Astrocyte (in vitro differentiated cells and primary cell): ENCODE results near the gene UACA. TPM values are rescaled to one million over a fixed set of nuclear protein-coding genes. Genes with fewer than 3 reads are reported as not detected.

Experiments used
- DNase-seq: peaks from one replicate; pipeline ENCODE4 v3.0.0-alpha.2; 2010; ENCODE audit warnings: low read depth
- FAIRE-seq: peaks from 2 replicates; lab custom pipeline; 2011; peaks lifted over from hg19 to GRCh38; lab: Jason Lieb, UNC
- H2AFZ ChIP-seq: 2 replicates; pipeline ENCODE4 v1.6.0; 2012; ENCODE audit warnings: low read depth, low read length, inconsistent platforms
- H3K27ac ChIP-seq: 2 replicates; pipeline ENCODE4 v1.5.1; 2011; ENCODE audit warnings: low read depth, low read length, inconsistent platforms
- H3K27me3 ChIP-seq: 2 replicates; pipeline ENCODE4 v1.6.0; 2011; ENCODE audit warnings: low read length, inconsistent platforms; ENCODE audit not compliant: insufficient read depth
- H3K36me3 ChIP-seq: 2 replicates; pipeline ENCODE4 v1.5.1; 2011; ENCODE audit warnings: low read length, inconsistent platforms; ENCODE audit not compliant: insufficient read depth
- H3K4me1 ChIP-seq: 2 replicates; pipeline ENCODE4 v1.5.1; 2011; ENCODE audit warnings: low read length, inconsistent platforms; ENCODE audit not compliant: insufficient read depth
- H3K4me2 ChIP-seq: 2 replicates; pipeline ENCODE4 v1.6.0; 2012; ENCODE audit warnings: low read length, inconsistent platforms
- H3K4me3 ChIP-seq: 2 replicates; pipeline ENCODE4 v1.5.1; 2011; ENCODE audit warnings: low read depth, mild to moderate bottlenecking, low read length, inconsistent platforms; ENCODE audit not compliant: insufficient read depth
- H3K79me2 ChIP-seq: 2 replicates; pipeline ENCODE4 v1.6.0; 2012; ENCODE audit warnings: mild to moderate bottlenecking, low read length, inconsistent platforms; ENCODE audit not compliant: insufficient read depth
- H3K9ac ChIP-seq: 2 replicates; pipeline ENCODE4 v1.6.0; 2012; ENCODE audit warnings: mild to moderate bottlenecking, low read length, inconsistent platforms
- H3K9me3 ChIP-seq: 2 replicates; pipeline ENCODE4 v1.5.1; 2012; ENCODE audit warnings: low read depth, mild to moderate bottlenecking, low read length, inconsistent platforms; ENCODE audit not compliant: insufficient read depth
- H4K20me1 ChIP-seq: 2 replicates; pipeline ENCODE4 v1.6.0; 2012; ENCODE audit warnings: low read length, inconsistent platforms; ENCODE audit not compliant: insufficient read depth
- H3K27ac Mint-ChIP-seq: one replicate; pipeline ENCODE4 v1.8.0; 2021; ENCODE audit warnings: mild to moderate bottlenecking, mixed read lengths; ENCODE audit not compliant: unreplicated experiment
- H3K27me3 Mint-ChIP-seq: one replicate; pipeline ENCODE4 v1.8.0; 2021; ENCODE audit warnings: low read depth, mixed read lengths; ENCODE audit not compliant: unreplicated experiment
- H3K36me3 Mint-ChIP-seq: one replicate; pipeline ENCODE4 v1.8.0; 2021; ENCODE audit warnings: low read depth, mixed read lengths; ENCODE audit not compliant: unreplicated experiment
- H3K4me1 Mint-ChIP-seq: one replicate; pipeline ENCODE4 v1.8.0; 2021; ENCODE audit warnings: low read depth, mixed read lengths; ENCODE audit not compliant: unreplicated experiment
- H3K4me3 Mint-ChIP-seq: one replicate; pipeline ENCODE4 v1.8.0; 2021; ENCODE audit warnings: mild to moderate bottlenecking, moderate library complexity, mixed read lengths; ENCODE audit not compliant: unreplicated experiment
- H3K9me3 Mint-ChIP-seq: one replicate; pipeline ENCODE4 v1.8.0; 2021; ENCODE audit warnings: mild to moderate bottlenecking, mixed read lengths; ENCODE audit not compliant: unreplicated experiment
- EZH2 ChIP-seq: IDR thresholded peaks from 2 replicates; pipeline ENCODE4 v1.6.1; 2012; ENCODE audit warnings: mild to moderate bottlenecking, low read length, inconsistent platforms; ENCODE audit not compliant: insufficient read depth
- total RNA-seq: library from RNA; stranded (reverse); gene quantifications from 2 replicates; pipeline ENCODE4 v1.2.1, GENCODE V29; 2021
- TF ChIP-seq, protein P1 (sequence below): IDR thresholded peaks from 2 replicates; pipeline ENCODE4 v1.5.1; 2011; ENCODE audit warnings: low read depth, mild to moderate bottlenecking, inconsistent platforms, low read length, moderate library complexity; ENCODE audit not compliant: insufficient read depth

UACA gene
- total RNA-seq, 1 donor from 2014 or later = 168 TPM

DNA sequence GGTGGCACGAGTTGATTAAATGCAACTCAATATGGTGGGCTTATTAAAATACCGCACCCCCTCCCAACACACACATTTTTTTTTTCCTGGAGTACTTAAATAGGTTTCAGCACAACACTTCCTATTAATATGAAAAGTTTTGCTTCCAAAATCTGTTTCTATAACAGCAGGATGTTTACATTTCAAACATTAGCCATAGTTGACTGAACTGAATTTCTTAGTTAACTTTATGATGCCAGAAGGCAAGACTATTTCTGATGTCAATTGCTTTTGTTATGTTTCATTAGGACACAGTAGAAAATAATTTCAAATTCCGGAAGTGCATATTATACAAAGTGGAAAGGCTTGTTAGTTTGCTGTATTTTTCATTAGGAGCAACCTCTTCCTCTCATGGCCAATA is 104.7 kb downstream of the UACA start:
- Histone ChIP-seq H2AFZ (no peak overlapping the region), H3K9ac (no peak overlapping the region), H4K20me1 (peaks cover 8% of the 10 kb centered on the region), H3K4me1 (no peaks in the 10 kb centered on the region), H3K27me3 (no peaks in the 10 kb centered on the region), H3K4me2 (no peak overlapping the region), H3K27ac (no peak overlapping the region), H3K79me2 (peaks cover 11% of the 10 kb centered on the region), H3K36me3 (peaks cover 47% of the 10 kb centered on the region), H3K9me3 (no peaks in the 10 kb centered on the region), H3K4me3 (no peak overlapping the region)
- H3K27ac Mint-ChIP-seq = no peak overlapping the region
- peaks cover 20% of the 10 kb centered on the region for H3K36me3 Mint-ChIP-seq
- TF ChIP-seq, protein P1, sequence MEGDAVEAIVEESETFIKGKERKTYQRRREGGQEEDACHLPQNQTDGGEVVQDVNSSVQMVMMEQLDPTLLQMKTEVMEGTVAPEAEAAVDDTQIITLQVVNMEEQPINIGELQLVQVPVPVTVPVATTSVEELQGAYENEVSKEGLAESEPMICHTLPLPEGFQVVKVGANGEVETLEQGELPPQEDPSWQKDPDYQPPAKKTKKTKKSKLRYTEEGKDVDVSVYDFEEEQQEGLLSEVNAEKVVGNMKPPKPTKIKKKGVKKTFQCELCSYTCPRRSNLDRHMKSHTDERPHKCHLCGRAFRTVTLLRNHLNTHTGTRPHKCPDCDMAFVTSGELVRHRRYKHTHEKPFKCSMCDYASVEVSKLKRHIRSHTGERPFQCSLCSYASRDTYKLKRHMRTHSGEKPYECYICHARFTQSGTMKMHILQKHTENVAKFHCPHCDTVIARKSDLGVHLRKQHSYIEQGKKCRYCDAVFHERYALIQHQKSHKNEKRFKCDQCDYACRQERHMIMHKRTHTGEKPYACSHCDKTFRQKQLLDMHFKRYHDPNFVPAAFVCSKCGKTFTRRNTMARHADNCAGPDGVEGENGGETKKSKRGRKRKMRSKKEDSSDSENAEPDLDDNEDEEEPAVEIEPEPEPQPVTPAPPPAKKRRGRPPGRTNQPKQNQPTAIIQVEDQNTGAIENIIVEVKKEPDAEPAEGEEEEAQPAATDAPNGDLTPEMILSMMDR = no peak
- TF ChIP-seq EZH2 = no peak
- FAIRE-seq (no peak), DNase-seq (no peak)
- no peaks in the 10 kb centered on the region for H3K27me3 Mint-ChIP-seq
- H3K4me1 Mint-ChIP-seq = peaks cover 2% of the 10 kb centered on the region
- H3K4me3 Mint-ChIP-seq = no peak overlapping the region
- no peaks in the 10 kb centered on the region for H3K9me3 Mint-ChIP-seq

DNA sequence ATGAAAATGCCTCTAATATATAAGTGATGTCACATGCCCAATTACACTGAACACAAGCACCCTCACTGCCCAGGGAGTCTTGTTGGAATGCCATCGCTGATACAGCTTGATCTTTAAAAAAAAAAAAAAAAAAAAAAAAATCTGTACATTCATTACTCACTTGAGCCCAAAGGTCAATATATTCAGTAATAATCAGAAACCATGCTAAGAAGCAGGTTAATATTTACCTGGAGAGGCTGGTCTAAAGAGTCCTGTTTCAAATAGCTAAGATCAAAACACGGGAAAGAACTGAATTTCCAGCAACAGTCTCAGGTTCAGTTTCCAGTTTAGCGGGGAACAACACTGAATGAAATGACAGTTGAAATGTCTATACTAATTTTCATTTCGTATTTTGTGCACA is 109.9 kb downstream of the UACA start:
- peaks cover 6% of the 10 kb centered on the region for H4K20me1 ChIP-seq
- no peak overlapping the region for H2AFZ ChIP-seq
- H3K27ac ChIP-seq = no peak overlapping the region
- H3K36me3 Mint-ChIP-seq = peaks cover 17% of the 10 kb centered on the region
- no peak overlapping the region for H3K27ac Mint-ChIP-seq
- H3K4me3 Mint-ChIP-seq = no peak overlapping the region
- DNase-seq = no peak
- peaks cover 2% of the 10 kb centered on the region for H3K4me1 Mint-ChIP-seq
- H3K79me2 ChIP-seq = no peaks in the 10 kb centered on the region
- H3K27me3 Mint-ChIP-seq = no peaks in the 10 kb centered on the region
- no peaks in the 10 kb centered on the region for H3K27me3 ChIP-seq
- H3K4me3 ChIP-seq = no peak overlapping the region
- no peak for FAIRE-seq
- TF ChIP-seq EZH2 = no peak
- TF ChIP-seq, protein P1 = no peak
- peaks cover 37% of the 10 kb centered on the region for H3K36me3 ChIP-seq
- H3K4me1 ChIP-seq = no peaks in the 10 kb centered on the region
- H3K9ac ChIP-seq = no peak overlapping the region
- H3K9me3 Mint-ChIP-seq = no peaks in the 10 kb centered on the region
- H3K9me3 ChIP-seq = no peaks in the 10 kb centered on the region
- H3K4me2 ChIP-seq = no peak overlapping the region

DNA sequence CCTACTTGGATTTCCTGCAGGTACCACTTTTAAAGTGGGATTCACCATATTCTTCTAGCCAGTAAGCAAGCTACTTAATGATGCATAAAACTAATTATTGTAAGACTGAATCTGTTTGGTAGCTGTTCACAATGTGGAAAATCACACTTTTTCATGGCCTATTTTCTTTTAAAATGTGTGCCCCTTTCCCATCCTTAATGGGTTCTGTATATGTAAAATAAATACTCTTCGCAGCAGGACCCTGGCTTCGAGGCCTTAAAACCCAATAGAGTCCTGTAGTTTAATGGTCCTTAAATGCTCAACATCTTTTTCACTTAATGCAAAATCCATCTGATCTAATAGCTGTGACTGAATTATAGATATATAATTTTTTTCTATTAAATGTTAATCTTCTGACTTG is 111.0 kb downstream of the UACA start:
- no peak overlapping the region for H3K4me2 ChIP-seq
- peaks cover 28% of the 10 kb centered on the region for H3K36me3 ChIP-seq
- H3K27ac ChIP-seq = no peak overlapping the region
- H3K4me1 ChIP-seq = no peaks in the 10 kb centered on the region
- Mint-ChIP-seq H3K4me3 (no peak overlapping the region), H3K9me3 (no peaks in the 10 kb centered on the region), H3K27ac (no peak overlapping the region), H3K4me1 (peaks cover 2% of the 10 kb centered on the region), H3K36me3 (peaks cover 17% of the 10 kb centered on the region), H3K27me3 (no peaks in the 10 kb centered on the region)
- DNase-seq = no peak
- no peak overlapping the region for H3K9ac ChIP-seq
- no peak overlapping the region for H3K4me3 ChIP-seq
- no peaks in the 10 kb centered on the region for H3K79me2 ChIP-seq
- H4K20me1 ChIP-seq = peaks cover 6% of the 10 kb centered on the region
- no peaks in the 10 kb centered on the region for H3K9me3 ChIP-seq
- no peaks in the 10 kb centered on the region for H3K27me3 ChIP-seq
- TF ChIP-seq, protein P1 = no peak
- no peak for TF ChIP-seq EZH2
- H2AFZ ChIP-seq = no peak overlapping the region
- FAIRE-seq = no peak
